ENCODE measurements around the gene IER5L. TPM values are rescaled to one million over a fixed set of nuclear protein-coding genes. Genes with fewer than 3 reads are reported as not detected.
"Not testable (repeated sequence)": the region's sequence is repeated elsewhere in the genome, so short reads cannot be mapped to it uniquely, and the experiment has no call there.

IER5L gene
- total and polyA plus RNA-seq, 8 donors = 5.7 to 21.4 (median 8.2) TPM

DNA sequence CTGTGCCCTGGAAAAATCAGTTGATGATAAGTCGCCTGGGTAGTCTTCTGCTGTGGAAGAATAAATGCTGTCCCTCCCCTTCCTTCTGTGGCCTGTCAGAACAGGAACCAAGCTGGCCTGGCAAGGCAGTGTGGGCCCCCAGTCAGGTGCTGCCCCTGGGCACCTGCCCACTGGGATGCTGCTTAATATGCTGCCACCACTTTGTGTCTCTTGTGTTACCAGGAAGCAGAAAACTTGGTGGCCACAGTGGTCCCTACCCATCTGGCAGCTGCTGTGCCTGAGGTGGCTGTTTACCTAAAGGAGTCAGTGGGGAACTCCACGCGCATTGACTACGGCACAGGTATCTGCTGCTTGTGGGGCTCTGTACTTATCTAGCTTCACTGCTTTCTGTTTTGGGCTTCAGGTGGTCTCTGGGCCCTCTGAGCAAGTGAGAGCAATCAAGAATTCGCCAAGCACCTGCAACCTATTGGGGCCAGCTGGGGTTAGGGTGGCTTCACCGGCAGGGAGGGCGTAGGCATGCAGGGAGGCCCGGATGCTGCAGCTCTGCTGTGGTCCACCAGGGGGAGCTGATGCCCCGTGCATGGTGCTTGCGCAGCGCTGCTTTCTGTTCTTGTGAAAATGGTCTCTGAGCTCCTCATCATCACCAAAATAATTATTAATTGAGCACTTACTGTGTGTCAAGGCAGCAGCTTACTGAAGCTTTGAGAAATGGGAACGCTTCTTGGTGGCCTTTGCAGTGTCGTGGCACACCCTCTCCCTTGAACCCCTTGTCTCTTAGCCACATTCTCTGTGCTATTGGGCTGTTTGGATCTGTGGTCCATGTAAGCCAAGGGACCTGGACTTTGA, 46.5 kb downstream of the IER5L start:
- Histone ChIP-seq H3K4me3 (no peak overlapping the region), H3K27me3 (no peaks in the 10 kb centered on the region), H3K36me3 (peaks cover 0 to 80% of the 10 kb centered on the region in 2 donors), H3K9me3 (no peaks in the 10 kb centered on the region), H3K4me1 (peaks cover 0 to 14% of the 10 kb centered on the region in 2 donors), H3K27ac (no peak overlapping the region)
- peak; percentile 58 to 94 (median 72) for DNase-seq
- peak; percentile 97 for ATAC-seq
- TF ChIP-seq, protein P1, sequence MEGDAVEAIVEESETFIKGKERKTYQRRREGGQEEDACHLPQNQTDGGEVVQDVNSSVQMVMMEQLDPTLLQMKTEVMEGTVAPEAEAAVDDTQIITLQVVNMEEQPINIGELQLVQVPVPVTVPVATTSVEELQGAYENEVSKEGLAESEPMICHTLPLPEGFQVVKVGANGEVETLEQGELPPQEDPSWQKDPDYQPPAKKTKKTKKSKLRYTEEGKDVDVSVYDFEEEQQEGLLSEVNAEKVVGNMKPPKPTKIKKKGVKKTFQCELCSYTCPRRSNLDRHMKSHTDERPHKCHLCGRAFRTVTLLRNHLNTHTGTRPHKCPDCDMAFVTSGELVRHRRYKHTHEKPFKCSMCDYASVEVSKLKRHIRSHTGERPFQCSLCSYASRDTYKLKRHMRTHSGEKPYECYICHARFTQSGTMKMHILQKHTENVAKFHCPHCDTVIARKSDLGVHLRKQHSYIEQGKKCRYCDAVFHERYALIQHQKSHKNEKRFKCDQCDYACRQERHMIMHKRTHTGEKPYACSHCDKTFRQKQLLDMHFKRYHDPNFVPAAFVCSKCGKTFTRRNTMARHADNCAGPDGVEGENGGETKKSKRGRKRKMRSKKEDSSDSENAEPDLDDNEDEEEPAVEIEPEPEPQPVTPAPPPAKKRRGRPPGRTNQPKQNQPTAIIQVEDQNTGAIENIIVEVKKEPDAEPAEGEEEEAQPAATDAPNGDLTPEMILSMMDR (IDR thresholded peaks at IDR 0.05) = peak; percentile 97 to 99
- intact Hi-C loops (cut with DNase I) = no loop called here

DNA sequence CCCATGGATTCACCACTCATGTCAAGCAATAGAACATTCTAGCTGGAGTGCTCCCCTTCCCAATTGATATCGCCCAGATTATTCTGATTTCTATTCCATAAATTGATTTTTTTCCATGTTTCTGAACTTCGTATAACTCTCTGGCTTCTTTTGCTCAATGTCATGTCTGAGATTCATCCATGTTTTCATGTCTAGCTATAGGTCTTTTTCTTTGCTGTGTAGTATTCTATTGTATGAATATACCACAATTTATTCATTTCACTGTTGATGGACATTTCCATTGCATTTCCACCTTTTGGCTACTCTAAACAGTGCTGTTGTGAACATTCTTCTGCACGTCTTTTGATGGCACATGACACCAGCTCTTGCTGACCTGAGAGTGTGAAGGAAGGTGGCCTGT, 47.3 kb downstream of the IER5L start:
- DNase-seq (no peak), ATAC-seq (no peak)
- no peak overlapping the region for H3K4me3 ChIP-seq
- H3K36me3 ChIP-seq = peaks cover 0 to 80% of the 10 kb centered on the region in 2 donors
- no peaks in the 10 kb centered on the region for H3K9me3 ChIP-seq
- TF ChIP-seq, protein P1 (IDR thresholded peaks at IDR 0.05) = no peak
- peaks cover 0 to 14% of the 10 kb centered on the region in 2 donors for H3K4me1 ChIP-seq
- H3K27ac ChIP-seq = no peak overlapping the region
- H3K27me3 ChIP-seq = no peaks in the 10 kb centered on the region
- intact Hi-C loops (cut with DNase I) = no loop called here

DNA sequence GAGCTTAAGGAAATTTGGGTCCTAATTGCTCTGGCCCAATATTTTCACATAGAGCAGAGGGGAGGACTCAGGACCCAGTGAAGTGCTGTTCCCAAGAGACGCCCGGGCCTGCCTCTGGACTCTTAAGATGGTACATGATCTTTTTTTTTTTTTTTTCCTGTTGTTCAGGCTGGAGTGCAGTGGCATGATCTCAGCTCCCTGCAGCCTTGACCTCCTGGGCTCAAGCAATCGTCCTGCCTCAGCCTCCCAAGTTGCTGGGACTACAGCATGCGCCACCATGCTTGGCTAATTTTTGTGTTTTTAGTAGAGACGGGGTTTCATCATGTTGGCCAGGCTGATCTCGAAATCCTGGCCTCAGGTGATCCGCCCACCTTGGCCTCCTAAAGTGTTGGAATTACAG, 47.8 kb downstream of the IER5L start:
- intact Hi-C loops (cut with DNase I); H3K4me3 ChIP-seq; H3K27me3 ChIP-seq; H3K9me3 ChIP-seq; H3K27ac ChIP-seq; ATAC-seq: not testable (repeated sequence)
- H3K36me3 ChIP-seq = peaks cover 0 to 80% of the 10 kb centered on the region in 2 donors
- DNase-seq = peak in 1 of 4 donors; percentile 38
- H3K4me1 ChIP-seq = peaks cover 0 to 16% of the 10 kb centered on the region in 2 donors

DNA sequence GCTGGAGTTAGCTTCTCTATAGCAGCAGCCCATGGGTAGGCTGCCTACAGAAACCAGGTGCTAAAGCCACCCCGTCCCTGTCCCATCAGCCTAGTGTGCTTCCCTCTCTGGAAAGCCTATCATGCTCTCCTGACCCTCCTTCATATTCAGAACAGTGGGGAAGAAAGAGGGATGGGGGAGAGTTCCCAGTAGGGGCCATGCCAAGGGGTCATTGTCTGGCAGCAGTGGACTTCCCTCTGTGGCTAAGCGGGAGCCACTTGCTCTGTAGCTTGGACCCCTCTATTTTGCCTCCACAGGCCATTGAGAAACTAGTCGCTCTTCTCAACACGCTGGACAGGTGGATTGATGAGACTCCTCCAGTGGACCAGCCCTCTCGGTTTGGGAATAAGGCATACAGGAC, 49.4 kb downstream of the IER5L start:
- ATAC-seq = no peak
- Histone ChIP-seq H3K27ac (no peak overlapping the region), H3K36me3 (peaks cover 0 to 82% of the 10 kb centered on the region in 2 donors), H3K4me1 (peaks cover 0 to 18% of the 10 kb centered on the region in 2 donors), H3K4me3 (no peak overlapping the region), H3K9me3 (no peaks in the 10 kb centered on the region), H3K27me3 (no peaks in the 10 kb centered on the region)
- TF ChIP-seq, protein P1 (IDR thresholded peaks at IDR 0.05) = no peak
- intact Hi-C loops (cut with DNase I) = no loop called here
- no peak for DNase-seq

DNA sequence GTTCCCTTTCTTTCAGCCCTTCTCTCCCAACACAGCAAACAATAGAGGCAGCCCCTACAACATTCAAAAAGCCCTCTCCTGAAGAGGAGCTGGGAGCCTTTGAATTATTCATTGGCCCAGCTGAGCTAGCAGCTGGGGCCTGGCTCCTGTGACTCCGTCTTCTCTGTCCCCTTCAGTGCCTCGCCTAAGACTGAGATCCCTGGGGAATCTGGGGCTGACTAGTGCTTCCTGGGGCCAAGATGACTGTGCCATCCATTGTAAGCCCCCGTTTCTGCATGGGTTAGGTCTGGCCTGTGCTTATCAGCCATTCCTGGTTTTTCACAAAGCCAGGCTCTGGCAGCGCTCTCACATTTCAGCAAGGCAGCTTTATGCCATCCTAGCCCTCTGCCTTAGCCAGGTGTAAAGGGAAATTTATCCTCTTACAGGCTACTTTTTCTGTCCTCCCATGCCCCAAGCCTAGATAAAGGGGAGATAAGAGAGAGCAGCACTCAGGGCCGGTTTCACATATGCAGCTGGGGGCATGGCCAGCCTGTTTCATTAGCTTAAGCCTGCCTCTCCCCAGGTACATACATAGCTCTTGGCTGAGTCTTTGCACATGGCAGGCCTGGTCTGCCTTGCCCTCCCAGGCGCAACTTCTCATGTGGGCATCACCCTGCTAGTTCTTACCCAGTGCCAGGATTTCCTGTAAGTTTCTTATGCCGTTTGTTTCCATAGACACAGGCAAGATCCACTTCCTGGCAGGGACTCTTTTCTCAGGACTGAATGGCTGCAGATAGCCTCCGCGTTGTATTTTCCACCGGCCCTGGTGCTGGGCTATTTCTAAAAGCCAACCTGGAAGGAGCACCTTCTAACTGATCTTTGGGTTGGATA, 51.1 kb downstream of the IER5L start:
- peaks cover 0 to 17% of the 10 kb centered on the region in 2 donors for H3K4me1 ChIP-seq
- no peak overlapping the region for H3K4me3 ChIP-seq
- H3K27me3 ChIP-seq = no peaks in the 10 kb centered on the region
- DNase-seq (peak in 1 of 4 donors; percentile 31), ATAC-seq (no peak)
- no peaks in the 10 kb centered on the region for H3K9me3 ChIP-seq
- intact Hi-C loops (cut with DNase I) = no loop called here
- TF ChIP-seq, protein P1 (IDR thresholded peaks at IDR 0.05) = no peak
- H3K27ac ChIP-seq = peak overlapping the region in 1 of 2 donors; percentile 2
- H3K36me3 ChIP-seq = peaks cover 0 to 82% of the 10 kb centered on the region in 2 donors

Other genes with a start within 250 kb of the IER5L start
- gene DOLK, start 230.7 kb downstream of the IER5L start, total RNA-seq = 10 to 100 TPM; 14.9 to 19.4 TPM
- 10 to 100 TPM in 3 of 6 donors, 1 to 10 TPM in 3; 7.4 to 11.9 (median 10.6) TPM for gene DOLK, start 230.7 kb downstream of the IER5L start, polyA plus RNA-seq (ENCODE audit: insufficient read length in 6 of 6)
- gene NUP188, start 230.6 kb downstream of the IER5L start, total RNA-seq = 10 to 100 TPM; 42.6 to 60.9 TPM
- 10 to 100 TPM; 53.5 to 67.6 (median 59.6) TPM for gene NUP188, start 230.6 kb downstream of the IER5L start, polyA plus RNA-seq (ENCODE audit: insufficient read length in 6 of 6)
- gene SH3GLB2, start 149.9 kb downstream of the IER5L start, total RNA-seq = 10 to 100 TPM; 63.7 to 64.7 TPM
- 10 to 100 TPM; 58.9 to 79.0 (median 67.8) TPM for gene SH3GLB2, start 149.9 kb downstream of the IER5L start, polyA plus RNA-seq (ENCODE audit: insufficient read length in 6 of 6)
- 10 to 100 TPM; 25.6 to 28.6 TPM for gene MIGA2, start 141.6 kb downstream of the IER5L start, total RNA-seq
- gene MIGA2, start 141.6 kb downstream of the IER5L start, polyA plus RNA-seq (ENCODE audit: insufficient read length in 6 of 6) = 10 to 100 TPM; 15.9 to 21.7 (median 17.3) TPM
- gene DOLPP1, start 97.2 kb downstream of the IER5L start, total RNA-seq = 10 to 100 TPM; 14.7 to 19.6 TPM
- 10 to 100 TPM; 13.4 to 18.2 (median 14.8) TPM for gene DOLPP1, start 97.2 kb downstream of the IER5L start, polyA plus RNA-seq (ENCODE audit: insufficient read length in 6 of 6)
- 10 to 100 TPM; 16.8 to 33.2 TPM for gene CRAT, start 67.5 kb downstream of the IER5L start, total RNA-seq
- gene CRAT, start 67.5 kb downstream of the IER5L start, polyA plus RNA-seq (ENCODE audit: insufficient read length in 6 of 6) = 10 to 100 TPM; 19.9 to 29.8 (median 25.7) TPM
- 100 to 1,000 TPM; 132 to 138 TPM for gene PTPA, start 66.8 kb downstream of the IER5L start, total RNA-seq
- gene PTPA, start 66.8 kb downstream of the IER5L start, polyA plus RNA-seq (ENCODE audit: insufficient read length in 6 of 6) = 100 to 1,000 TPM; 120 to 148 (median 144) TPM